ENCODE measurements around the gene TMEM236.

Gene TMEM236

DNA sequence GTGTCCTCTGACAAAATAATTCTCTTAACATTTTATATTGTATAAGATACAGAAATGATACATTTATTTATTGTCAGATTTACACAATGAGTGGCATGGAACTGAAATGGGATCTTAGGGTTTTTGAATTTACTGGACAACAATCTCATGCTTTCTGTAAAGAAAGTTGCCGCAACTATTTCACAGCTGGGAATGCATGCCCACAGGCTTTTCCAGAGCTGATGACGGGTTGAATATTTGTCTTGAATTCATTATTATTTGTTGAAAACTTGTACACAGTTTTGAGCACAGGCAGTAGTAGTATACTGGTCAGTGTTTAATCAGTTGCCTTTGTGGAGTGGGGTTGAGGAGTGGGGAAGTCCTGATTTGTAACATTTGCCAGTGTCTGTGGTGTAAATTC lies 36.6 kb downstream of the TMEM236 start:
- no peak for DNase-seq

DNA sequence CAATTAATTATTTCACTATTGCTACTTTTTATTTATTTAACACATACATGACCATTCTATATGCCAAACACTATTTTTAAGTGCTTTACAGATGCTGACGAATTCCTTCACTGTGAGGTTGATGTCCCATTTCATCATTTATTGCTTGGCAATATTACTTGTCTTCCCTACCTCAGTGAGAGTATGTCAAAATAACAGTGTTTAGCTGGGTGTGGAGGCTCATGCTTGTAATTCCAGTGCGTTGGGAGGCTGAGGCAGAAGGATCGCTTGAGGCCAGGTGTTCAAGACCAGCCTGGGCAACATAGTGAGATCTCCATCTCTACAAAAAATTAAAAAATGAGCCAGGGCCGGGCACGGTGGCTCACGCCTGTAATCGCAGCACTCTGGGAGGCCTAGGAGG lies 37.4 kb downstream of the TMEM236 start:
- DNase-seq: no peak

DNA sequence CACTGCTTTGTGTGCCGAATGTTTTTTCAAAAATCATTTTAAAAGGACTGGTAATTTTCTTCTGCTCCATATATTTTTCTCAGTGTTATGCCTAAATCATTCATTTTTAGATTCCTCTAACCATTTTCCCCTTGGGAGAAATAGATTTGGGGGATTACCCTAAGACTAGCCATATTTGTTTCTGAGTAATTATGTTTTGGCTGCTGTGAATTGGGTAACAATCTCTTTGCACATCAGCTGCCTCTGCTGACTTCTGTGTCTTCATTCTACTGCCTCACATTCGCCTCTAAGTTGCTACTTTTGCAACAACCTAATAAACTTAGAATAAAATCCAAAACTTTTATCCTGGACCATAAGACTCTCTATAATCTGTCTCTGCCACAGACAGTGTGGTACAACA lies 38.6 kb downstream of the TMEM236 start:
- DNase-seq: no peak

DNA sequence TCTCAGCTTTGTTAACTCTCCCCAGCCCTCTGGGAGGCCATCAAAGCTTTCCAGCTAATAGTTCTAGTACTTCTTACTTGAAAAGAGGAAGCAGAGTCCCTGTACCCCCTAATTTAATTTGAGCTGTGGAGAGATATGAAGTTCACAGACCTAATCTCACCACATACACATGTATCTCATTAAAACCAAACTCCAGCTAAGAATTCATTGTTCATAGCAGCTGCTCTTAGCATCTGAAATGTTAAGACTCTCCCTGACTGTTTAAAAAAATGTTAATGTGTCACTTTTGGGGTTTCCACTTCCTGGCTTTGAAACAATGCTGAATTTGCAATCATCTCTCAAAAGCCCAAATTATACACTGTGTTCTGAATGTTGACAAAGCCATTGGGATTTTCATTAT lies 41.0 kb downstream of the TMEM236 start:
- no peak for DNase-seq

DNA sequence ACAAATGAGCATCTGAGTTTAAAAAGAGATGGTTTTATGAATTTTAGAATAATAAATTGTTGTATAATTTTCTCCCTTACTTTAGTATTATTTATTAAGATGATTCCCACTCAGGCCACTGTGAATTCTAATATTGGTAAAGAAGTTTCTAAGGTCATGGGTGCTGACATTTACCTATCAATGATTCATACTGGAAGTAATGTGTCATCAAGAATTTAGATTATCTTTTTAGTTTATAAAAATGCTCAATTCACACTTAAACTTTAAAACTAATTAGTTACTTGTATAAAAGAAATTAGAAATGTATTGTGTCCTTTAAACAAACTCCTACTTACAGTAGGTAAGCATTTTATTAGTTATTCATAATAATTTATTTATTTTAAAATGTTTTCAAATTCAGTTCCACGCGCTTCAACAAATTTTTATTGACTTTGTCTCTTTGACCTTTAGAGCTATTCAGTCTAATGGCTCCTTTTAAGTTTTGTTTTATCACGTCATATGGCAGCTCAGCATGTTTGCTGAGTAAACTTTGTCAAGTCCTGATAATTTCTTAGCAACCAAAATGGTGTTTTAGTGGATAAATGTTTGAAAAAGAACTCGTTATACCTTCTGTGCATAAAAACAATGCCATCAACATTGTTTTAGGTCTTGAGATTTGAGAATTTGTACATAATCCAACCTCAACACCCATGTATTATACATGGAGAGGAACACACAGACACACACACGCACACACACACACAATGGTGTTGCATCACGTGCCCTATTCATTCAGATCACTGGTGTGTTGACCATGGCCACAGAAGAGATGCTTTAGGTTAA lies 42.0 kb downstream of the TMEM236 start:
- DNase-seq: no peak

DNA sequence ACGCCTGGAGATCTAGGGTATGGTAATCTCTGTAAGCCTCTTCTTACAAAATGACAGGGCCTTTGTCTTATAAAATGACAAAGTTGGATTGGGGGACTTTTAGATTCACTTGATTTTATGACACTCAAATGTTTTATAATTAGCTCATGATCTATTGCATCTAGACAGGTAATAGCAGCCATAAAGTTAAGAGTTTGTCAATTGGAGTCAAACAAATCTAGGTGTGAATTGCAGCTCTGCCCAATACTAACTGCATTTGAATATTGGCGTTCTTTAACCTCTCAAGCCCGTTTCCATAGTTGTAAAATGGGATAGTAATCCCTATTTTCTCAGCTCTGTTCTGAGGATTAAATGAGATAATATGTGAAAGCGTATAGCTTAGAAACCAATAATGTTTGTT lies 43.1 kb downstream of the TMEM236 start:
- DNase-seq: no peak

DNA sequence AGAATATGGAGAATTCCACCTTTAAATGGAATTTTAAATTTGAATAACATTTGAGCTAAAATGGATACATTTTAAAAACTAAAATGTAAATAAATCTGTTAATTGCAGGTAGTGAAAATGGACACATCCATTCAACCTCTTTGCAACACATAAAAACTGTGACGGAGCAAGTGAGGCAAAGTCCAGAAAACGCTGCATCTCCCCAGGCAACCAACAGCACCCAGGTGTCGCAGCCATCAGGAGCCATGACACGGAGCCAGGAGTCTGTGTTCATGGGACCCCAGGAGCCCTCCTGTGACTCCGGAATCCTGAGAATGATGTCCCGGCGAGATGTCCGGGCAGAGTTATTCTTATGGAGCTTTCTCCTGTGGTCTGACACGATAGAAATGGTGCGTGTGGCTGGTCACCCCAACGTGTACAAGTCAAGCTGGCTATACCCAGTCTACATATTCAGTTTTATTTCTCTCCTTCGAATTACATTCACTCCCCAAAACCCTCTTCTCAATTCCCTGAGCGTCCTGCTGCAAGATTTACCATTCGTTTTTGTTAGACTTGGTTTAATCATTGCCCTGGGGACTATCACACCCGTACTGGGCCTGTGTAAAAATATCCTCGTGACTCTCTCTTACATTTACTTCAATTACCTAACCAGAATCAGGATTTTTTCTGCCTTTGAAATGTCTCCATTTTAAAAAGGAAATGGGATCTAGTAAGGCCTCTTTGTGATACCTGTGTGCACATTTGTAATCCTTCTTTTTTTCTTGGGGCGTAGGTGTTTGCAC lies 44.0 kb downstream of the TMEM236 start:
- no peak for DNase-seq

DNA sequence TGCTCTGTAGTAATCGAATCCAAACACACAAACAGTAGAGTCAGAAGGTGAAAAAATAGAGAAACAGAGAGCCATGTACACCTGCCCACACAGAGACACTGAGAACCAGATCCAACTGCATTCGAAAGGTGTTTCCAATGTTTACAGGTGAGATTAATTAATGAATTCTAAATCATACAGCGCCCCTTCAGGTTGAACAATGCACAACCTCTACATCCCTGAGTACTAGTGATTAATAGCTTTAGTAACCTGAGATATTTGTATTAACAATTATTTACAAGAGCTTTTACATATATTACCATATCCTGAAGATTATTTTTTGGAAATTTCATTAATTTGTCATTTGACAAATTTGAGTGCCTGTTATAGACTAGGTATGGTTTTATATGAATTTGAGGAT lies 49.5 kb downstream of the TMEM236 start:
- DNase-seq: no peak

DNA sequence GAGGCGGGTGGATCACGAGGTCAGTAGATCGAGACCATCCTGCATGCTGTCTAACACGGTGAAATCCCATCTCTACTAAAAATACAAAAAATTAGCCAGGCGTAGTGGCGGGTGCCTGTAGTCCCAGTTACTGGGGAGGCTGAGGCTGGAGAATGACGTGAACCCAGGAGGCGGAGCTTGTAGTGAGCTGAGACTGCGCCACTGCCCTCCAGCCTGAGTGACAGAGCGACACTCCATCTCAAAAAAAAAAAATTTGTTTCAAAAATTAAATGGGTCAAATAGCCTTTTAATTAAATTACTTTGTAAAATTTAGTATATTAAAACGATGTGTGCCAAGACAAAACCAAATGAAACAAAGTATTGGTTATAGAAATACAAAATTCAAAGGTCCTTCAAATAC lies 50.3 kb downstream of the TMEM236 start:
- DNase-seq: no peak

DNA sequence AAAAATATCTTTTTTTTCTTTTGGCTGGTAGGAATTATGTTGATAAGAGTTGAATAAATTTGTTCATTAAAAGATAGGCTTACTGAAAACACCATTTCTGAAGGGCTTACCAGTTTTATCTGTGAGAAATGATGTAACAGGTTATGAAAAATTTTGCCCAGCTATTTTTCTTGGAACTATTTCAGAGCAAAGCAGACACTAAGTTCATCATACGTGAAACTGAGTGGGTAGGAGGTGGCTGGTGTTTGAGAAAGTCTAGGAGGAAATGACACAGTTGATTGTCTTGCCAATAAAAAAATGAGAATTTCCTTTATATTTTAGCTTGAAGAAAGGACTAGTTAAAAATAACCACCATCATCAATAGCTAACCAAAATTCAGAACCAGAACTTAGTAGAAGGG lies 51.0 kb downstream of the TMEM236 start:
- no peak for DNase-seq

DNA sequence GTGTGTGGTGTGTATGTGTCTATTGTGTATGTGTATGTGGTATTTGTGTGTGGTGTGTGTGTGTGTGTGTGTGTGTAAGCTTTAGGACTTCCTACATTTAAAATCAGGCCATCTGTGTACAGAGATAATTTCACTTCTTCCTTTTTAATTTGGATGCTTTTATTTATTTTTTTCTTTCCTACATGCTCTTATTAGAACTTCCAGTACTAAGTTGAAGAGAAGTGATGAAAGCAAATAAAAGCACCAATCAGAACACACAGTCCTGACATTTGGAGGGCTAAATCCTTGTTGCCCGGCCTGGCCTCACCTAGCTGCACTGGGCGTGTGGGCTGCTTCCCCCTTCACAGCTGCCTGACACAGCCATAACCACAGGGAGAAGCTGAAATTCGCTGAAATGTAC lies 53.3 kb downstream of the TMEM236 start:
- no peak for DNase-seq

DNA sequence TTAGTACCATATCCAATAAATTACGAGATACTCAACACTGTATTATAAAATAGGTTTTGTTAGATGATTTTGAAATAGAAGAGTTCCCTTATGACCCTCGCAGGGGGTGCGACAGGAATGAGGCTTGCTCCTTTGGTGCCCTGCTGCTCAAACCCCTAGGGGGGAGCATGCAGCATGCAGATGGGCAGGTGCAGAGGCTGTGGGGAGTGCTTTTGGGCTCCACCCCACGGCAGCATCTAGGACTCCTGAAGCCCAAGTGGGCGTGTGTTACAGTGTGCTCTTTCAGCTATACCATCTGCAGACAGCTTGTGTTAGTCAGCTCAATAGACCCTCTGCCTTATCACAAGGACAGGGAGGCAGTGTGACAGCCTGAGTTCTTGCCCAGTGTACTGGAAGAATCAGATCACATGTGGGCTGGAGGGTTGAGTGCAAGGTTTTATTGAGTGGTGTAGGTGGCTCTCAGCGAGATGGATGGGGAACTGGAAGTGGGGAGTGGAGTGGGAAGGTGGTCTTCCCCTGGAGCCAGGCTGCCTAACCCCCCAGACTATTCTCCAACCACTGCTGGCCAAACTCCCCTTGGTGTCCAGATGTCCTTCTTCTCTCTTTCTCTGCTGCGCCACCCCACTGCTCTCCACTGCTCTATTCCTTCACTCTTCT lies 54.0 kb downstream of the TMEM236 start:
- DNase-seq: no peak

DNA sequence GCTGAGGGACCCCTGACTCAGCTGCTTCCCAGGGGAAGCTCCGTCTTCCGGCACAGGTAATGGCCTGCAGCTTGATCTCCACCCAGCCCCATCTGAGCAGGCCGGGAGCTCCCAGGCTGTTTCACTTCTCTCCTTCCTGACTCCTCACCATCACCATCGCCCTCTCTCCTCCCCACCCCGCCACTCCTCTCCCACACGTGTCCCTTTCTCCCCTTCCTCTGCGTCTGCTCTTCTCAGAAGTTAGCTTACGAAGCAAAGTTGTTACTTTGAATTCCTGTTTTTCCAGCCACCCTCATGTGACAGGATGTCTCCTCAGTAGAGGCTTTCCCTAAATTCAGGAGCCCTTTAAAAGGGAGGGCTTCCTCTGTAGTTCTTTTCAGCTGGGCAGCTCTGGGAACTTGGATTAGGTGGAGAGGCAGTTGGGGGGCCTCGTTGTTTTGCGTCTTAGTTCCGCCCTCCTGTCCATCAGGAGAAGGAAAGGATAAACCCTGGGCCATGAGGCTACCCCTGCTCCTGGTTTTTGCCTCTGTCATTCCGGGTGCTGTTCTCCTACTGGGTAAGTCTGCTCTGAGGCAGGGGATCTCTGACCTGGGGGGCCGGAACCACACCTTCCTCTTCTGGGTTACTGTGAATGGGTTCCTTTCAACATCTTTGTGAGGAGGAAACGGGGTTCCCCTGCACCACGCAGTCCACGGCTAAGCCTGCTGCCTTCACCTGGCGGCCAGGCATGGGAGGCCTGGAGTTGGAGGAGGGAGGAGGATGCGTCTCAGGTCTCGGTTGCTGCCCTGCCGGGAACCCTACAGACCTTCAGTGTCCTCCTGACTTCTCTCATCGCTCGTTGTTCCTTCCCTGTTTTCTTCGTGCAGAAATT lies 57.2 kb downstream of the TMEM236 start, which contains the start of gene MRC1:
Gene MRC1 (plus strand): TSS at position 378 of the 871 bp plus-strand sequence. CDS start 118 bp downstream, at position 496.
- no peak for DNase-seq

DNA sequence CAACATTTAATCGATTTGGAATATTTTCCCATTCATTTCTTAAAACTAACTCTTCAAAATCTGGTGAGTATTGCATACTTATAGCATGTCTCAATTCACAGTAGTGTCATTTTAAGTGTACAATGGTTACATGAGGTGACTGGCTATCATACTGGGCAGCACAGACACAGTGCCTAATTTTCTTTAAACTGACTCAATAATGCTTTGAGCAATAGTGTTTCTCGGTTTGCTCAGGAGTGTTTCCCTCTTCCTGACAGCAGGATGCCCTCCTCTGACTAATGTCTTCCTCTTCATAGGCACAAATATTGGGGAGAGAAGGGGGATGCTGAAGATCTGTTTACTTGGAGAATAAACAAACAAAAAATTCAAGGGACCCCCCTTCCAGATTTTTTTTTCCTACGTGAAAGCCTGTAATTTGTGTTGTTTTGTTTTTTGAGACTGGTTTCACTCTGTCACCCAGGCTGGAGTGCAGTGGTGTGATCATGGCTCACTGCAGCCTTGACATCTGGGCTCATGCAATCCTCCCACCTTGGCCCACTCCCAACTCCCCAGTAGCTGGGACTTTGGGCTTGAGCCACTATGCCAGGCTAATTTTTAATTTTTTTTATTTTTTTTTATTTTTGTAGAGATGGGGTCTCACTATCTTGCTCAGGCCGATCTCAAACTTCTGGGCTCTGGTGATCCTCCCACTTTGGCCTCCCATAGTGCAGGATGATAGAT lies 59.3 kb downstream of the TMEM236 start:
- DNase-seq: no peak

DNA sequence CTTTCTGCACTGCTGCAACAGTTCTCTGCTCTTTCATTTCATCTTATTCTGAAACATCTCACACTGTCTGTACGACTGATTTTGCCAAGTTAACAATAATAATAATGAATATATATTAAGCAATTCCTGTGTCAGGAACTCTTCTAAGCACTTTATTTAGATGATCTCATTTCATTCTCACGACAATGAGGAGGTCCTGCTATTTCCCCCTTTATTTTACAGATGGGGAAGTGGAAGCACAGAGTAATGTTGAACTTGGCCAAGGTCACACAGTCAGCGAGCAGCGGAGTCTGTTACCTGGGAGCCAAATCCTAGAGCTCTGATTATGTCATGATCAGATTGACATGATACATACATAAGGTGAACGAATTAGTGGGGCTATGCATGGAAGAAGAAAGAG lies 63.0 kb downstream of the TMEM236 start:
- DNase-seq: no peak

DNA sequence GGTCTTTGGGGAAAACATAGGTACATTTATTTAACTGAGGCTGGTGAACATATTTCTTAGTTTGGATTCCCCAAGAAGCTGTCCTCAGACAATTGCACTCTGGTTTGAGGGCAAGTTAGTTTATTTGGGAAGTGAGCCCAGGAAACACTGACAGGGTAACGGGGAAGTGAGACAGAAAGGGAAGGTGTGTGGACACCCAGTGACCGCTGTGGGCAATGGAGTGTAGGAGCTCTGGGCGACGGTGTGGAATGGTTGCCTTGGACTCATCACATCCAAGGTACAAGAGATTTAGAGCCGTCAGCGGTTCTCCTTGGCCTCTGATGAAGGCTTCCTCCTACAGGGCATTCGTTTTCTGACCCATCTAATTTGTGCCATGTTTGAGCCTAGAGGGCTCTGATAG lies 64.2 kb downstream of the TMEM236 start:
- no peak for DNase-seq

DNA sequence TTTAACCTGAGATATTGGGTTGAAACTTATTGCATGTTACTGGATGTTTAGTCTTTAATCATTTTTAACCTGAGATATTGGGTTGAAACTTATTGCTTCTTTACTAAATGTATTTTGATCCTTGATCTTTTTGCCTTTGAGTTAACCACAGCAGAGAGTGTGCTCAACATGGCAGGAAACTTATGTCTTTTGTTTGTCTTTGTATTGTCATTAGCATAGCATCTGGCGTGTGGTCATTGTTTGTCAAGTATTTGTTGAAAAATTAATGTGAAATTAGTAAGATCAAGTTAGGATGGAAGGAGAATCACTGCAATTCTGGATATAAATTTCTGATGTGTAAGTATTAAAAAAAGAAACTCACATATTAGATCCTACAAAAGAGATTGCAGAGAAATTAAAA lies 65.3 kb downstream of the TMEM236 start:
- DNase-seq: no peak

DNA sequence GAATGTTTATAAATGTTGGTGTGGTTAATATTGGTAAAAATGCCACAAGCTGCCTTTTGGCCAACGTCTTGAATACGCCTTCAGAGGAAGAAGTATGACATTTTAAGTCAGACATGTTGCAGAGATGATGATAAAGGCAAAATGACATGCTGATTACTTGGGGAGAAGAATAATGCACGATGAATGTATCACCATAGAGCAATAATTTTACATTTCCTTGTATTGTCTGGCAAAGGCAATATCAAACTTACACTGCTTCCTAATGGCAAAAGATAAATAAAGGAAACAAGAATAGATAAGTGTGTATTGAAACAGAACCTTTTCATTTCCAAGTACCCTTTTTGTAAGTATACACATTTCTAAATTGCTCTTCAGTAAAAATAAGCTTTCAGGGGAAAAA lies 65.8 kb downstream of the TMEM236 start:
- no peak for DNase-seq

DNA sequence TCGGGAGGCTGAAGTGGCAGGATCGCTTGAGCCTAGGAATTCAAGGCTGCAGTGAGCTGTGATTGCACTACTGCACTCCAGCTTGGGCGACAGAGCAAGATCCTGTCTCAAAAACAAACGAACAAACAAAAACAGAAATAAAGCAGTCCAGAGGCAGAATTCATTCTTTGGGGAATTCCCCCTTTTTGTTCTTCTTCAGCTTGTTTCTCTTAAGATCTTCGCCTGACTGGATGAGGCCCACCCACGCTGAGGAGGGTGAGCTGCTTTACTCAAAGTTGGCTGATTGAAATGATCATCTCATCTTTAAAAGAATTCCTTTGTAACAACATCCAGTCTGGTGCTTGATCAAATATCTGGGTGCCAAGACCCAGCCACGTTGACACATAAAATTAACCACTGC lies 67.8 kb downstream of the TMEM236 start:
- no peak for DNase-seq

DNA sequence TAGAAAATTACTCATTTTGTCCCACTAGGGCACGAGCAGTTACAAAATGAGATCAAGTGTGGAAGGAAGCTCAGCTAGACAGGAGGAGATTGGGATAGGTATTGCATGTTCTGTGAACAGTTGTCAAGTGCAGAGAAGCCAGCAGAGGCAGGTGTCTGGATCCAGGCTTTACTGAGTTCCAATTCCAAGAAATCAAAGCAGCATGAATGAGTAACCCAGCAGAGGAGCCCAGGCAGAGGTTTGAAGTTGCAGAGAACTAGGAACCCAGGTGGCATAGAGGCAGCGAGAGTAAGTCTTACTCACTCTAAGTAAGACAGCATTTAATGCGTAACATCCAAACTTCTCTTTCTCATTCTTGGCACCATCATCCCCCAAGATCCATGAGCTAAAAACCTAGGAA lies 68.9 kb downstream of the TMEM236 start:
- DNase-seq: no peak

DNA sequence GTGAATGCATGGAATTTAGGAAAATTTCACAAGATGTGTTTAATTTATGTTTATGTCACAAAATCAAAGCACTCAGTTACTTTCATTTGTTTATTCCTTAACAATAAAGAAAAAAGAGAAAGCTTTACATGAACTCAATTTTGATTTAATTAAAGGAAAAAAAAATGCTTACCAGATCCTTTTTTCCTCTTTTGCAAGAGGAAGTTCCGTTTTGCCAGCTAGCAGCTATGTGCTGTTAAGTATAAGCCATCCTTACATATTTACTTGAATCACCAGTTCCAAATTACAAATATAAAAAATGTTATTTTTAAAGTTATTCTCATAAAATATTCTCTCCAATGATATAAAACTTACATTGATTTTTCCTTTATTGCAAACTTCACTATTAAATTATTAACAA lies 69.9 kb downstream of the TMEM236 start:
- no peak for DNase-seq

DNA sequence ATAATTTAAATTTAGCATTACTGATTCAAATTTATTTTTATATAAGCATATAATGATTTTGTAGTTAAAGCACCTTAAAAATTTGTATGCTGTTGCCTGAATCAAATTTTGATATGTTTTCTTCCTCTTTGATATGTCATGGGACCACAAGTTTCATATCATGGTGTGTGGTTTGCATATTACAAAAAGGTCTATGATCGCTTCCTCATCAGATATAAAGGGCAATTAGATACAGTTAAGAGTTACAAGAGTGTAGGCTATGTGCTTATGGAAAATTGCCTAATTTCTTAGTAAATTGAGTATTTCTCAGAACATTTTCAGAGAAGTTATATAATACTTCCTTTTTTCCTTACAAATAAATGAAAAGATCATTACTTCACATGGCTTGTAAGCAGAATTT lies 79.3 kb downstream of the TMEM236 start:
- no peak for DNase-seq
